Hepatocyte (in vitro differentiated cells): ENCODE results near the gene RPL28. TPM values are rescaled to one million over a fixed set of nuclear protein-coding genes. Genes with fewer than 3 reads are reported as not detected.

ENCODE experiments used
- DNase-seq: peaks from one replicate; pipeline ENCODE4 v3.0.0-alpha.2; 2016; ENCODE audit warnings: low spot score
- H2AFZ ChIP-seq: fragments of 200-600 bp; sonication (generic); 2 replicates; pipeline ENCODE4 v1.6.0; 2016; ENCODE audit warnings: antibody characterized with exemption, mild to moderate bottlenecking
- H3K27ac ChIP-seq: fragments of 200-600 bp; sonication (generic); 2 replicates; pipeline ENCODE4 v1.5.1; 2016; ENCODE audit warnings: mild to moderate bottlenecking
- H3K27me3 ChIP-seq: fragments of 200-600 bp; sonication (generic); 2 replicates; pipeline ENCODE4 v1.6.1; 2016
- H3K36me3 ChIP-seq: fragments of 200-600 bp; sonication (generic); replicated peaks from 2 replicates; pipeline ENCODE4 v1.5.1; 2016; ENCODE audit warnings: low read depth; ENCODE audit not compliant: insufficient read depth
- H3K4me1 ChIP-seq: fragments of 200-600 bp; sonication (generic); 2 replicates; pipeline ENCODE4 v1.5.1; 2016; ENCODE audit warnings: mild to moderate bottlenecking, moderate library complexity; ENCODE audit not compliant: insufficient read depth
- H3K4me2 ChIP-seq: fragments of 200-600 bp; sonication (generic); 2 replicates; pipeline ENCODE4 v1.6.0; 2016
- H3K4me3 ChIP-seq: fragments of 200-600 bp; sonication (generic); 2 replicates; pipeline ENCODE4 v1.5.1; 2016; ENCODE audit warnings: mild to moderate bottlenecking
- H3K79me2 ChIP-seq: fragments of 200-600 bp; sonication (generic); 2 replicates; pipeline ENCODE4 v1.6.0; 2017; ENCODE audit warnings: mild to moderate bottlenecking
- H3K9me2 ChIP-seq: fragments of 200-600 bp; sonication (generic); replicated peaks from 2 replicates; pipeline ENCODE4 v1.6.0; 2017; ENCODE audit warnings: mild to moderate bottlenecking; ENCODE audit not compliant: insufficient read depth
- H3K9me3 ChIP-seq: fragments of 200-600 bp; sonication (generic); 2 replicates; pipeline ENCODE4 v1.5.1; 2016; ENCODE audit warnings: low read depth, mild to moderate bottlenecking
- H4K20me1 ChIP-seq: fragments of 200-600 bp; sonication (generic); 2 replicates; pipeline ENCODE4 v1.6.0; 2016; ENCODE audit warnings: mild to moderate bottlenecking; ENCODE audit not compliant: insufficient read depth, poor library complexity, severe bottlenecking
- CTCF ChIP-seq: fragments of 200-600 bp; sonication (generic); IDR thresholded peaks from 2 replicates; pipeline ENCODE4 v1.5.1; 2016; ENCODE audit warnings: antibody characterized with exemption, mild to moderate bottlenecking; ENCODE audit not compliant: poor library complexity
- EZH2 ChIP-seq: fragments of 200-600 bp; sonication (generic); IDR thresholded peaks from 2 replicates; pipeline ENCODE4 v1.6.1; 2016; ENCODE audit warnings: antibody characterized with exemption, mild to moderate bottlenecking, borderline replicate concordance
- EZH2phosphoT487 ChIP-seq: fragments of 200-600 bp; sonication (generic); IDR thresholded peaks from one replicate; pipeline ENCODE4 v1.6.1; 2018; ENCODE audit warnings: antibody characterized with exemption, mild to moderate bottlenecking, low read depth, moderate library complexity; ENCODE audit not compliant: unreplicated experiment, severe bottlenecking
- WGBS: methylation state at CpG from one replicate; pipeline ENCODE4 v1.1.6; 2016; ENCODE audit warnings: low lambda C conversion rate; ENCODE audit errors: missing lambda C conversion rate; 5-methylcytosine and 5-hydroxymethylcytosine counted together
- polyA plus RNA-seq: library from polyadenylated mRNA; unstranded; fragments of >200 nt; fragmentation: Nextera tagmentation; extraction: Ambion mirVana; gene quantifications from 2 replicates; pipeline ENCODE4 v1.2.1, GENCODE V29; 2016
- total RNA-seq: library from RNA; depleted of rRNA; stranded (reverse); fragments of >200 nt; gene quantifications from 2 replicates; pipeline ENCODE4 v1.2.3, GENCODE V29; 2014

Gene RPL28
- total and polyA plus RNA-seq, 2 experiments from 2014 or later = 437 to 604 TPM

DNA sequence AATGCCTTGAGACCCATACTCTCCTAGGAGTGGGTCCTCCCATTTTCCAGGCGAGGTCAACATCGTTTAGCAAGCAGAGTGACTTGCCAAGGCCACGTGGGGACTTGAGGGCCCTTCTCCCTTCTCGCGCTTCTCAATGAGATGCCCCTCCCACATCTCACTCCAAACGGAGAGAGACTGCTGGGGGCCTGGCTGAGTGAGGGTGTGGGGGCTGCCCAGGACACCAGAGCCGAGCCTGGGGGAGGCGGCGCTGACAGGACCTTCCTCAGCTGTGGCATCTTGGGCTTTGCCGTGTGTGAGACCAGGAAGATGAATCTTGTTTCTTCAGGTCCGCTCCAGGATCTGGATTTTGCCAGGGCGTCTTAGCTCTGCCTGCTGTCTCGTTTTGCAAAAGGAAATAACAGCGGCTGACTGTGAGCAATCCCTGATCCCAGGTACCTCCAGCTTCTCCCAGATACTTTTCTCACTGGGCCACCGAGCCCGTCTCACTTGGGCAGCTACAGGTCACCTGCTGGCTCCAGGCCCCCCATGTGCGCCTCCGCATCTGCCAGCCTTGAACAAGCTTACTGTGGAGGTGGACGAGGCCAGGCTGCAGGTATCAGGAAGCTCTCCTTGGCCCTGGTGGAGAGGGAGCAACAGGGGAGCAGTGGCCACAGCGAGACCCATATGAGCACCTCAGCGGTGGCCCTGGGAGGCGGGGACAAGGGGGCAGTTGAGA lies 37.3 kb upstream of the RPL28 start:
- WGBS = 57% methylated on average over 22 of the region's 22 CpGs
- DNase-seq = no peak
- Histone ChIP-seq H3K4me2 (no peak overlapping the region), H3K27ac (no peak overlapping the region), H4K20me1 (no peaks in the 10 kb centered on the region), H3K36me3 (no peaks in the 10 kb centered on the region), H3K4me3 (no peak overlapping the region), H3K9me2 (no peaks in the 10 kb centered on the region), H3K9me3 (no peaks in the 10 kb centered on the region), H3K27me3 (peaks cover 21% of the 10 kb centered on the region), H3K4me1 (peaks cover 3% of the 10 kb centered on the region), H2AFZ (no peak overlapping the region), H3K79me2 (no peaks in the 10 kb centered on the region)
- TF ChIP-seq EZH2phosphoT487 = no peak
- no peak for TF ChIP-seq CTCF
- no peak for TF ChIP-seq EZH2

DNA sequence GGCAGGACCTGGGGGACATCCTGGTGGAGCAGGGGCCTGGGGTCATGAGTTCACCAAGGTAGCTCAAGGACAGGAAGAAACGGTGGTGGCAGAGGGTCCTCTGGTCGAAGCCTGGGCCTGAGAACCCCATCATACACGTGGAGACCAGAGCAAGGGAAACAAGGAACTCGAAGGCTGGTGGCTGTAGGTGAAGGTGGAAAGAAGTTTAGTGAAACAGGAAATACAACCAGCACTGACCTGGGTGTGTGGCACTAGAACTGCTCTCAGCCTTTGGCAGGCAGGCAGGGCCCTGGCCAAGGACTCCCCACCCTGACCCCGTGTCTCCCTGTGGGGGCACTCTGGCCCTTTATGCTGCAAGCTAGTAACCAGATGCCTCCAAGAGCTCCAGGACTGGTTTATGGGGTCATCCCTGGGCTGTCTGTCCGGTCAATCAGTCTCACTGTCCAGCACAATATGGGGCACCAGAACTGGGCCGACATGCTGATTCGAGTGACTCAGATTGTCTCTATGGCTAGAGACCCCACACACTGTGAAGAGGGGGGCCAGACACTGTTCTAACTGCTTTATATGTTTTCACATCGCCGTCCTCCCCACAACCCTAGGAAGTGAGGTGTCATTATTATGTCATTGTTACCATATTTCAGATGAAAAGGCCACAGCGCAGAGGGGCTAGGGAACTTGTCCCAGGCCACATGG lies 35.0 kb upstream of the RPL28 start:
- H3K4me3 ChIP-seq = no peak overlapping the region
- no peaks in the 10 kb centered on the region for H3K9me3 ChIP-seq
- no peak for DNase-seq
- no peaks in the 10 kb centered on the region for H3K9me2 ChIP-seq
- no peaks in the 10 kb centered on the region for H3K79me2 ChIP-seq
- H2AFZ ChIP-seq = no peak overlapping the region
- TF ChIP-seq CTCF (no peak), EZH2 (no peak), EZH2phosphoT487 (no peak)
- H3K36me3 ChIP-seq = no peaks in the 10 kb centered on the region
- no peak overlapping the region for H3K4me2 ChIP-seq
- peaks cover 38% of the 10 kb centered on the region for H3K27me3 ChIP-seq
- no peaks in the 10 kb centered on the region for H4K20me1 ChIP-seq
- 87% methylated on average over 11 of the region's 11 CpGs for WGBS
- peaks cover 14% of the 10 kb centered on the region for H3K4me1 ChIP-seq
- H3K27ac ChIP-seq = no peak overlapping the region

GRCh38 chr19:55352040-55352439 lies 33.7 kb upstream of the RPL28 start:
- 85% methylated on average over 6 of the region's 6 CpGs for WGBS
- no peak for TF ChIP-seq EZH2
- TF ChIP-seq CTCF = no peak
- TF ChIP-seq EZH2phosphoT487 = no peak

More at GRCh38 chr19:55352040-55352439, 33.7 kb upstream of the RPL28 start:
- Histone ChIP-seq H3K9me3 (no peaks in the 10 kb centered on the region), H3K36me3 (no peaks in the 10 kb centered on the region), H3K27ac (no peak overlapping the region), H3K4me2 (no peak overlapping the region), H3K79me2 (no peaks in the 10 kb centered on the region), H3K4me3 (no peak overlapping the region), H4K20me1 (no peaks in the 10 kb centered on the region), H3K4me1 (peaks cover 14% of the 10 kb centered on the region), H2AFZ (no peak overlapping the region), H3K9me2 (no peaks in the 10 kb centered on the region), H3K27me3 (peaks cover 50% of the 10 kb centered on the region)
- no peak for DNase-seq
